Ovary (tissue), 9 donors: ENCODE measurements around the gene C16orf82. TPM values are rescaled to one million over a fixed set of nuclear protein-coding genes. Genes with fewer than 3 reads are reported as not detected.

Source experiments
- DNase-seq, 5 donors: peaks; one replicate each; pipeline ENCODE4 v3.0.0-alpha.2; 2019 to 2020
- H3K27ac ChIP-seq, 2 donors: fragments of 200-600 bp; one replicate each; pipeline versions ENCODE4 v1.5.1 to v1.8.0; 2019 to 2022
- H3K27me3 ChIP-seq: fragments of 200-600 bp; one replicate; pipeline ENCODE4 v1.8.0; 2022
- H3K36me3 ChIP-seq: fragments of 200-600 bp; sonication (generic); one replicate; pipeline ENCODE4 v1.5.1; 2019
- H3K4me1 ChIP-seq: one replicate; pipeline ENCODE4 v1.8.1; 2013; ENCODE audit warnings: mild to moderate bottlenecking, moderate library complexity; ENCODE audit not compliant: insufficient read depth
- H3K4me3 ChIP-seq: fragments of 200-600 bp; sonication (generic); one replicate; pipeline ENCODE4 v1.5.1; 2017
- H3K9me3 ChIP-seq, 2 donors: fragments of 200-600 bp in 1 of 2; sonication (generic) in 1 of 2; one replicate each; pipeline versions ENCODE4 v1.5.1 to v1.8.1; 2013 to 2019; ENCODE audit warnings: mild to moderate bottlenecking in 1 of 2, moderate library complexity in 1 of 2
- CTCF ChIP-seq, 3 donors: fragments of 450-650 bp in 2 of 3; fragments of 200-600 bp in 1 of 3; IDR thresholded peaks; one replicate each; pipeline versions ENCODE4 v1.5.1 to v1.8.0; 2016 to 2022; ENCODE audit warnings: antibody characterized with exemption in 3 of 3, mild to moderate bottlenecking in 1 of 3
- EP300 ChIP-seq: sonication (generic); formaldehyde crosslinking; IDR thresholded peaks from one replicate; pipeline ENCODE4 v1.6.1; 2017; ENCODE audit warnings: antibody characterized with exemption
- POLR2A ChIP-seq: fragments of 450-650 bp; IDR thresholded peaks from one replicate; pipeline ENCODE4 v1.6.1; 2017; ENCODE audit warnings: antibody characterized with exemption, mild to moderate bottlenecking, moderate library complexity
- WGBS, 3 donors: extraction: QIAGEN DNeasy Blood & Tissue Kit in 1 of 3; methylation state at CpG; one replicate each; pipeline versions ENCODE4 v1.1.5 to v1.1.7; 2013 to 2017; 5-methylcytosine and 5-hydroxymethylcytosine counted together
- intact Hi-C, 4 donors: fragments of 100-400 bp; cut with DNase I; formaldehyde crosslinking; loops; one replicate each; pipeline versions ENCODE4 v1.11.0 to v1.15.1; 2022 to 2023
- polyA plus RNA-seq, 2 donors: library from polyadenylated mRNA; stranded (reverse); fragments of 200-250 nt in 1 of 2; fragments of 350-450 nt in 1 of 2; fragmentation: Illumina TruSeq in 1 of 2; extraction: RNeasy Lipid Tissue Mini Kit (QIAGEN cat#74804) in 1 of 2; gene quantifications; one replicate each; pipeline ENCODE4 v1.2.3, GENCODE V29; 2013 to 2014
- total RNA-seq, 7 donors: library from RNA; depleted of rRNA in 2 of 7; stranded (reverse); fragments of >200 nt in 2 of 7; fragmentation: NEBNext Ultra II Directional in 3 of 7; extraction: Animal tissue kit (Norgen Biotek cat#: 25700) in 3 of 7; gene quantifications; one replicate each; pipeline versions ENCODE4 v1.1.0 to v1.2.4, GENCODE V29; 2016 to 2023
- donor health status: DM: no; HTN: no; CAD: no; lungs with moderate emphysema.
- donor health status: DM: no; HTN: no; CAD: no.
- donor health status: Bipolar disorder and iron deficiency.
- donor health status: DM: yes; HTN: yes; CAD: no.
- donor health status: DM: no; HTN: no; CAD: no.
- donor health status: DM: yes; HTN: yes; CAD: no.

The C16orf82 gene
- total and polyA plus RNA-seq, 9 donors: 0.12 TPM; not detected in 8

DNA sequence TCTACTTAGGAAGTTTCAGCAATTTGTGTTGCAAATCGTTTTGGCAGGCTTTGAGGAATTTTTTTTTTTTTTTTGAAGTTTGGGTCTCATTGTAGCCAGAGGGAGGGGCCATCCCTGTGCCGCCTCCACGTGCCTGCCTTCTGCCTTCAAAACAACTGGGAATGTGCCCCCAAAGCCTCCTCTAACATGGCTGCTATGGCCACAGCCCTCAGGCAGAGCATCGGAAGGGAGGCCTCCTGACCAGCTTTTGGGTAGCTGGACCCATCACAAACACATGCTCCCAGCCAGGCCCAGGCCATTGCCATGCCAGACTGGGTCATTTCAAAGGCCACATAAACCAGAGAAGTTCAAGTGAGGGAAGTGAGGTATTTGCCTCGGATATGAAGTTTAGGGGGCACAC lies 21.5 kb downstream of the C16orf82 start:
- H3K27me3 ChIP-seq: no peaks in the 10 kb centered on the region
- H3K9me3 ChIP-seq: no peaks in the 10 kb centered on the region
- H3K4me1 ChIP-seq: no peaks in the 10 kb centered on the region
- TF ChIP-seq POLR2A (no peak), EP300 (no peak), CTCF (IDR thresholded peaks at IDR 0.05) (no peak)
- DNase-seq: no peak
- no peak overlapping the region for H3K4me3 ChIP-seq
- 32 to 46% (median 40%) methylated on average over 5 of the region's 5 CpGs for WGBS, 3 donors
- intact Hi-C loops: no loop called here
- H3K27ac ChIP-seq: no peak overlapping the region
- no peaks in the 10 kb centered on the region for H3K36me3 ChIP-seq

DNA sequence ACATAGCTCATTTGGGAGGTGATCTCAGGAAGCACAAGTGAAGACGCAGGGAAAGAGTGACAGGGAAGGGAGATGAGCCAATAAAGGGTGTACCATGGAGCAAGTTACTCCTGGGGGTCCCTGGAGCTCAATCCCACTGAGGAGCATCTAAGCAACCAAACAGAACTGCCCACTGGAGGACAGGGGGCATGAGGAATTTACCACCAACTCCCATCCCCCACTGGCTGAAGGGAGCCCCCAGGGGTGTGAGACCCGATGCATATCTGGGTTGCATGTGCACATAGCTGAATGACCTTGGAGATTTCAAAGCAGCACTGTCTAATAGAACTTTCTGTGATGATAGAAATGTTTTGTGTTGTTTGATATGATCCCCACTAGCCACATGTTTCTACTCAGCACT lies 29.6 kb downstream of the C16orf82 start:
- no peak overlapping the region for H3K27ac ChIP-seq
- no peaks in the 10 kb centered on the region for H3K4me1 ChIP-seq
- no peak overlapping the region for H3K4me3 ChIP-seq
- no peaks in the 10 kb centered on the region for H3K27me3 ChIP-seq
- no peaks in the 10 kb centered on the region for H3K9me3 ChIP-seq
- intact Hi-C loops: no loop called here
- 62 to 76% (median 65%) methylated on average over 2 of the region's 2 CpGs for WGBS, 3 donors
- DNase-seq: no peak
- TF ChIP-seq POLR2A (no peak), CTCF (IDR thresholded peaks at IDR 0.05) (no peak), EP300 (no peak)
- no peaks in the 10 kb centered on the region for H3K36me3 ChIP-seq

GRCh38 chr16:27097800-27098230 lies 31.1 kb downstream of the C16orf82 start:
- TF ChIP-seq POLR2A (no peak), EP300 (no peak), CTCF (IDR thresholded peaks at IDR 0.05) (no peak)
- Histone ChIP-seq H3K4me3 (no peak overlapping the region), H3K27ac (no peak overlapping the region), H3K27me3 (no peaks in the 10 kb centered on the region), H3K36me3 (no peaks in the 10 kb centered on the region), H3K4me1 (no peaks in the 10 kb centered on the region), H3K9me3 (no peaks in the 10 kb centered on the region)
- intact Hi-C loops: no loop called here
- 37 to 44% (median 39%) methylated on average over 6 of the region's 6 CpGs for WGBS, 3 donors
- DNase-seq: no peak

DNA sequence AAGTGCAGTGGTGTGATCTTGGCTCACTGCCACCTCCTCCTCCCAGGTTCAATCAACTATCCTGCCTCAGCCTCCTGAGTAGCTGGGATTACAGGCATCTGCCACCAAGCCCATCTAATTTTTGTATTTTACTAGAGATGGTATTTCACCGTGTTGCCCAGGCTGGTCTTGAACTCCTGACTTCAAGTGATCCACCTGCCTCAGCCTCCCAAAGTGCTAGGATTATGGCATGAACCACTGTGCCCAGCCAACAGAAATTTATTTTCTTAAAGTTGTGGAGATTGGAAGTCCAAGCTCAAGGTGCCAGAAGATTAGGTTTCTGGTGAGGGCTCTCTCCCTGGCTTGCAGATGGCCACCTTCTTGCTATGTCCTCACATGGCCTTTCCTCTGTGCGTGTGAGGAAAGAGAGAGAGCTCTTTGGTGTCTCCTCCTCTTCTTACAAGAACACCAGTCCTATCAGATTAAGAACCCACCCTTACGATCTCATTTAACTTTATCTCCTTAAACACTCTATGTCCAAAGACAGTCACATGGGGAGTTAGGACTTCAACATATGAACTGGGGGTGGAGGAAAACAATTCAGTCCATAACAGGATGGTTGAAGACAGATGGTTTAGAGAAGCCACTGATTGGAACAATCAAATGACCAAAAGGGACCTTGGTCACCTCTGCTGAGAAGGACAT lies 31.8 kb downstream of the C16orf82 start:
- WGBS, 3 donors: 75 to 84% (median 77%) methylated on average over 3 of the region's 3 CpGs
- H3K27me3 ChIP-seq: no peaks in the 10 kb centered on the region
- no peak overlapping the region for H3K4me3 ChIP-seq
- no peak overlapping the region for H3K27ac ChIP-seq
- TF ChIP-seq CTCF (IDR thresholded peaks at IDR 0.05): no peak
- TF ChIP-seq POLR2A: no peak
- TF ChIP-seq EP300: no peak
- DNase-seq: no peak
- H3K4me1 ChIP-seq: no peaks in the 10 kb centered on the region
- no peaks in the 10 kb centered on the region for H3K36me3 ChIP-seq
- no peaks in the 10 kb centered on the region for H3K9me3 ChIP-seq
- intact Hi-C loops: no loop called here
